CD8-positive, alpha-beta memory T cell (primary cell): ENCODE results near the gene GRK6. TPM values are rescaled to one million over a fixed set of nuclear protein-coding genes. Genes with fewer than 3 reads are reported as not detected.
A peak's percentile ranks its signal among the peaks of the same experiment; 100 is the strongest.

Experiments used
- CTCF ChIA-PET: fragments of 350-600 bp; sonication (Branson Sonifier 250); formaldehyde crosslinking; loops from one replicate; lab custom pipeline; 2021; ENCODE audit warnings: antibody characterized with exemption; lab: Charles Lee
- POLR2A ChIA-PET: fragments of 350-600 bp; sonication (Branson Sonifier 250); formaldehyde crosslinking; loops from one replicate; lab custom pipeline; 2021; ENCODE audit warnings: antibody characterized with exemption; lab: Charles Lee
- DNase-seq, 5 donors: peaks; one replicate each; pipeline versions ENCODE4 v3.0.0 to v3.0.0-alpha.2; 2020 to 2022; ENCODE audit warnings: mixed read lengths in 1 of 5
- H3K27ac ChIP-seq: one replicate; pipeline ENCODE4 v1.7.0; 2013; ENCODE audit warnings: low read depth, mild to moderate bottlenecking, low read length, moderate library complexity
- H3K27me3 ChIP-seq: 2 replicates; pipeline ENCODE4 v1.7.0; 2013; ENCODE audit warnings: low read length, mild to moderate bottlenecking; ENCODE audit not compliant: insufficient read depth, poor library complexity, severe bottlenecking
- H3K36me3 ChIP-seq: 2 replicates; pipeline ENCODE4 v1.7.0; 2013; ENCODE audit warnings: mild to moderate bottlenecking, low read length, moderate library complexity; ENCODE audit not compliant: insufficient read depth
- H3K4me1 ChIP-seq: 2 replicates; pipeline ENCODE4 v1.7.0; 2013; ENCODE audit warnings: mild to moderate bottlenecking, low read length, moderate library complexity; ENCODE audit not compliant: insufficient read depth
- H3K4me3 ChIP-seq: 2 replicates; pipeline ENCODE4 v1.7.0; 2013; ENCODE audit warnings: mild to moderate bottlenecking, low read length
- H3K9me3 ChIP-seq: 2 replicates; pipeline ENCODE4 v1.7.0; 2013; ENCODE audit warnings: mild to moderate bottlenecking, low read length
- H3K27ac Mint-ChIP-seq, 8 donors: one replicate each; pipeline ENCODE4 v1.8.0; 2020 to 2021; ENCODE audit warnings: mixed read lengths in 8 of 8, mild to moderate bottlenecking in 6 of 8, inconsistent platforms in 3 of 8, moderate library complexity in 3 of 8
- H3K27me3 Mint-ChIP-seq, 2 donors: one replicate each; pipeline ENCODE4 v1.8.0; 2020 to 2021; ENCODE audit warnings: mixed read lengths in 2 of 2, mild to moderate bottlenecking in 1 of 2, moderate library complexity in 1 of 2
- H3K36me3 Mint-ChIP-seq, 3 donors: one replicate each; pipeline ENCODE4 v1.8.0; 2020 to 2021; ENCODE audit warnings: mixed read lengths in 3 of 3, inconsistent platforms in 1 of 3, mild to moderate bottlenecking in 1 of 3
- H3K4me1 Mint-ChIP-seq, 3 donors: one replicate each; pipeline ENCODE4 v1.8.0; 2020 to 2021; ENCODE audit warnings: mixed read lengths in 3 of 3, inconsistent platforms in 1 of 3, mild to moderate bottlenecking in 1 of 3
- H3K4me3 Mint-ChIP-seq, 7 donors: one replicate each; pipeline ENCODE4 v1.8.0; 2020 to 2021; ENCODE audit warnings: mixed read lengths in 7 of 7, mild to moderate bottlenecking in 6 of 7, moderate library complexity in 4 of 7, inconsistent platforms in 2 of 7
- H3K9me3 Mint-ChIP-seq, 5 donors: one replicate each; pipeline ENCODE4 v1.8.0; 2020 to 2022; ENCODE audit warnings: mixed read lengths in 5 of 5, mild to moderate bottlenecking in 3 of 5, moderate library complexity in 2 of 5, inconsistent platforms in 1 of 5
- polyA plus RNA-seq: library from polyadenylated mRNA; unstranded; fragments of 300-500 nt; fragmentation: Illumina TruSeq; gene quantifications from one replicate; pipeline ENCODE4 v1.2.3, GENCODE V29; 2021
- total RNA-seq, 2 experiments: library from RNA; stranded (reverse); gene quantifications; one replicate each; pipeline ENCODE4 v1.2.3, GENCODE V29; 2021

The GRK6 gene
- total and polyA plus RNA-seq, 3 experiments from 2014 or later: 180 to 201 (median 185) TPM

DNA sequence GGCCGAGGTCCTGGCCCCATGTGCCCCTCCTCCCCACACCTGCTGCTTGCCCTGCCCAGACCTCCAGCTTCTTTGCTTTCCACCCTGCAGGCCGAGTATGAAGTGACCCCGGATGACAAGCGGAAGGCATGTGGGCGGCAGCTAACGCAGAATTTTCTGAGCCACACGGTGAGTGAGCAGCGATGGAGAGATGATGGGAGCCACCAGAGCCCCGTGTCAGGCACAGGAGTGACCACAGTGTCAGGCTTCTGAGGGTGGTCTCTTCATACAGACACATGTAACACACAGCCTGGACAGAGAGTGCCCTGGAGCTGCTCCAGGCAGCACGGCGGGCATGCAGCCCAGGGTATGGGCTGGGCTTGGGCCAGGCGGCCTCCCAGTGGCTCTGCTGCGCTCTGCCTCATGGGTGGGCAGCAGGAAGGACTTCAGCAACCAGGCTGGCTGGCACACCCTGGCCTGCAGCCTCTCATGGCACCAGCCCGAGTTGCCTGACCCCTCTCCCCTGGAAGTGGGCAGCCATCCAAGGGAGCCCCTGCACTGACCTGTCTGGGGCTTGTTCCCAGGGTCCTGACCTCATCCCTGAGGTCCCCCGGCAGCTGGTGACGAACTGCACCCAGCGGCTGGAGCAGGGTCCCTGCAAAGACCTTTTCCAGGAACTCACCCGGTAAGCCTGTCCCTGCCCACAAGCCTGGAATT lies 5.8 kb downstream of the GRK6 start:
- Mint-ChIP-seq H3K4me1 (peaks cover 65 to 93% (median 65%) of the 10 kb centered on the region in 3 donors), H3K36me3 (peaks cover 0 to 72% (median 5%) of the 10 kb centered on the region in 3 donors), H3K9me3 (peaks cover 0 to 2% (median 0%) of the 10 kb centered on the region in 5 donors), H3K4me3 (peak overlapping the region; percentile 79 to 97 (median 94)), H3K27me3 (peaks cover 0 to 4% of the 10 kb centered on the region in 2 donors), H3K27ac (peak overlapping the region; percentile 81 to 99 (median 95))
- H3K9me3 ChIP-seq: no peaks in the 10 kb centered on the region
- peaks cover 52% of the 10 kb centered on the region for H3K36me3 ChIP-seq
- ChIA-PET POLR2A (interaction anchor here (0.6 to 7.0 kb wide), 16 partner anchors 8 to 80 kb away, joined by 3 to 154 read pairs (median 4); partner anchors contain the start of genes F12, LMAN2, PRR7 and SLC34A1), CTCF (interaction anchor here (0.8 to 14.5 kb wide), 7 partner anchors 10 to 122 kb away, joined by 3 to 326 read pairs (median 4); partner anchors contain the start of genes PFN3 and PRR7)
- peak overlapping the region; percentile 88 for H3K4me3 ChIP-seq
- H3K27ac ChIP-seq: peak overlapping the region; percentile 93
- no peaks in the 10 kb centered on the region for H3K27me3 ChIP-seq
- no peak for DNase-seq
- H3K4me1 ChIP-seq: peaks cover 97% of the 10 kb centered on the region

DNA sequence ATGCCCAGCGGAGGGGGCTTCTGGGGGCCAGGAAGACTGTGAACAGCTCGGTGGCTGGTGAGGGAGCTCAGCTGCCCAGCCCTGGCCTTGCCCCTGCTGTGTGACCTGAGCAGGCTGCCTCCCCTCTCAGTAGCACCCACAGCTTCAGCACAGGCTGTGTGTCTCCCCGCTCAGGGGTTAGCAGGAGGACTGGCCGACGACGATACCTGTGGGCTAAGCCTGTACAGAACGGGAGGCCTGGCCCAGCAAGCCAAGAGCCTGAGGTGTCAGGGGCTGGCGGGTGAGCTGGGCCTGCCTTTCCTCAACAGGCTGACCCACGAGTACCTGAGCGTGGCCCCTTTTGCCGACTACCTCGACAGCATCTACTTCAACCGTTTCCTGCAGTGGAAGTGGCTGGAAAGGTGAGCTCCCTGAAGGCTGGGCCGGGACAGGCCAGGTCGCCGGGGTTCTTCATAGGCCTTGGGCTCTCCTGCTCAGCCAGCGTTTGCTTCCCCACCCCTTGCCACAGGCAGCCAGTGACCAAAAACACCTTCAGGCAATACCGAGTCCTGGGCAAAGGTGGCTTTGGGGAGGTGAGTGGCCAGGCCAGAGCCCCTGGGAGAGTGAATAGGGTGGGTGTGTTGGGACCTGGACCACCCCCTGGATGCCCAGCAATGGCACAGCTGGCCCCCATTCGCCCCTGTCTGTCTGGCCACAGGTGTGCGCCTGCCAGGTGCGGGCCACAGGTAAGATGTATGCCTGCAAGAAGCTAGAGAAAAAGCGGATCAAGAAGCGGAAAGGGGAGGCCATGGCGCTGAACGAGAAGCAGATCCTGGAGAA lies 6.6 kb downstream of the GRK6 start:
- peak overlapping the region in 7 of 8 donors; percentile 43 to 94 (median 66) for H3K27ac Mint-ChIP-seq
- H3K9me3 Mint-ChIP-seq: peaks cover 0 to 2% (median 0%) of the 10 kb centered on the region in 5 donors
- DNase-seq: no peak
- peak overlapping the region in 6 of 7 donors; percentile 20 to 73 (median 55) for H3K4me3 Mint-ChIP-seq
- H3K36me3 Mint-ChIP-seq: peaks cover 0 to 76% (median 9%) of the 10 kb centered on the region in 3 donors
- peak overlapping the region; percentile 88 for H3K4me3 ChIP-seq
- peaks cover 0 to 4% of the 10 kb centered on the region in 2 donors for H3K27me3 Mint-ChIP-seq
- H3K27me3 ChIP-seq: no peaks in the 10 kb centered on the region
- peaks cover 96% of the 10 kb centered on the region for H3K4me1 ChIP-seq
- peak overlapping the region; percentile 93 for H3K27ac ChIP-seq
- peaks cover 60% of the 10 kb centered on the region for H3K36me3 ChIP-seq
- POLR2A ChIA-PET: interaction anchor here (0.6 to 7.0 kb wide), 5 partner anchors 13 to 40 kb away, joined by 4 to 154 read pairs (median 4); partner anchors contain the start of gene PRR7
- H3K4me1 Mint-ChIP-seq: peaks cover 64 to 93% (median 64%) of the 10 kb centered on the region in 3 donors
- CTCF ChIA-PET: interaction anchor here (1.6 to 14.5 kb wide), 4 partner anchors 16 to 69 kb away, joined by 3 to 326 read pairs (median 164); partner anchors contain the start of genes PFN3 and PRR7
- no peaks in the 10 kb centered on the region for H3K9me3 ChIP-seq

DNA sequence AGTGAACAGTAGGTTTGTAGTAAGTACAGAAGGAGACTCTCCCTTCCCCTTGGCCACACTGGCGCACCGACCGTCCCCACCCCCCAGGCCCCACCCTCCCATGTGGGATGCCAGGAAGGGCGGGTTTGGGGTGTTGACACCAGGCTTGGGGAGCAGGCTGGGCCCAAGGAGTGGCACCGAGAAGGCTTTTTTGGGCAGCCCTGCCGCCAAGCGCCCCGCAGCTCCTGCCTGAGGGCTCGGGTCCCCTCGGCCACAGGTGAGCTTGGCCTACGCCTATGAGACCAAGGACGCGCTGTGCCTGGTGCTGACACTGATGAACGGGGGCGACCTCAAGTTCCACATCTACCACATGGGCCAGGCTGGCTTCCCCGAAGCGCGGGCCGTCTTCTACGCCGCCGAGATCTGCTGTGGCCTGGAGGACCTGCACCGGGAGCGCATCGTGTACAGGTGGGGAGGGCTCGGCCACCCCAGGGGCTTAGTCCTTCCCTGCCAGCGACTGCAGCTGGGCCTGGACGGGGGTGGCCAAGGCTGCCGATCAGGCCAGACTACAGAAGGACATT lies 7.3 kb downstream of the GRK6 start:
- H3K9me3 ChIP-seq: no peaks in the 10 kb centered on the region
- ChIA-PET CTCF (interaction anchor here (1.0 to 14.5 kb wide), 6 partner anchors 8 to 68 kb away, joined by 3 to 326 read pairs (median 30); partner anchors contain the start of genes PFN3 and PRR7), POLR2A (interaction anchor here (0.5 to 7.0 kb wide), 5 partner anchors 12 to 293 kb away, joined by 3 to 154 read pairs (median 4); partner anchors contain the start of gene PRR7)
- H3K27me3 ChIP-seq: no peaks in the 10 kb centered on the region
- Mint-ChIP-seq H3K9me3 (peaks cover 0 to 2% (median 0%) of the 10 kb centered on the region in 5 donors), H3K36me3 (peaks cover 0 to 82% (median 14%) of the 10 kb centered on the region in 3 donors), H3K4me3 (peak overlapping the region in 4 of 7 donors; percentile 23 to 73 (median 44)), H3K27ac (peak overlapping the region in 7 of 8 donors; percentile 43 to 98 (median 85)), H3K27me3 (peaks cover 0 to 4% of the 10 kb centered on the region in 2 donors), H3K4me1 (peaks cover 65 to 93% (median 65%) of the 10 kb centered on the region in 3 donors)
- no peak overlapping the region for H3K27ac ChIP-seq
- H3K36me3 ChIP-seq: peaks cover 67% of the 10 kb centered on the region
- DNase-seq: no peak
- H3K4me1 ChIP-seq: peaks cover 89% of the 10 kb centered on the region
- no peak overlapping the region for H3K4me3 ChIP-seq

DNA sequence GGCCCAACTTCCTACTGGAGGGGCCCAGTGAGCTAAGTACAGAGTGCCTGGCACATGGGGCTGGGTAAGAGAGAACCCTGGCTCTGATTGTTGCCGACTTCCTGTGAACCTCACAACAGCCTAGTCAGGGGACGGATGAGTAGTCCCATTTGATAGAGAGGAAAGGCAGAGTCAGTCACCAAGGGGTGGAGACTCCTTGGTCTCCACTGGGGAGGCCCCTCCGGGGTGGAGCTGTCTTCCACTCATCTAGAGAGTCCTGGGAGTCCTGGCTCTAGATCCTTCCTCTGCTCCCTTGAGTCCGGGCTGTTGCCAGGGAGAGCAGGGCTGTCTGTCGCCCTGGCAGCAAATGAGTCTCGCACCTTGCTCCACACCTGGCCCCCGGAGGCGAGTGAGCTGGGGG lies 8.0 kb downstream of the GRK6 start:
- Histone ChIP-seq H3K4me3 (no peak overlapping the region), H3K27me3 (no peaks in the 10 kb centered on the region), H3K4me1 (peaks cover 83% of the 10 kb centered on the region), H3K36me3 (peaks cover 69% of the 10 kb centered on the region), H3K27ac (no peak overlapping the region), H3K9me3 (no peaks in the 10 kb centered on the region)
- ChIA-PET POLR2A (interaction anchor here (0.7 to 7.0 kb wide), 3 partner anchors 11 to 30 kb away, joined by 3 to 154 read pairs (median 3); partner anchors contain the start of gene PRR7), CTCF (interaction anchor here (0.7 to 14.5 kb wide), 6 partner anchors 9 to 67 kb away, joined by 3 to 326 read pairs (median 3); partner anchors contain the start of genes PFN3 and PRR7)
- Mint-ChIP-seq H3K9me3 (peaks cover 0 to 2% (median 0%) of the 10 kb centered on the region in 5 donors), H3K4me1 (peaks cover 62 to 91% (median 64%) of the 10 kb centered on the region in 3 donors), H3K36me3 (peaks cover under 1 to 83% (median 16%) of the 10 kb centered on the region in 3 donors), H3K27me3 (peaks cover 0 to 3% of the 10 kb centered on the region in 2 donors), H3K4me3 (peak overlapping the region in 6 of 7 donors; percentile 41 to 83 (median 66)), H3K27ac (peak overlapping the region; percentile 71 to 98 (median 82))
- peak in 2 of 5 donors; percentile 28 to 55 for DNase-seq

DNA sequence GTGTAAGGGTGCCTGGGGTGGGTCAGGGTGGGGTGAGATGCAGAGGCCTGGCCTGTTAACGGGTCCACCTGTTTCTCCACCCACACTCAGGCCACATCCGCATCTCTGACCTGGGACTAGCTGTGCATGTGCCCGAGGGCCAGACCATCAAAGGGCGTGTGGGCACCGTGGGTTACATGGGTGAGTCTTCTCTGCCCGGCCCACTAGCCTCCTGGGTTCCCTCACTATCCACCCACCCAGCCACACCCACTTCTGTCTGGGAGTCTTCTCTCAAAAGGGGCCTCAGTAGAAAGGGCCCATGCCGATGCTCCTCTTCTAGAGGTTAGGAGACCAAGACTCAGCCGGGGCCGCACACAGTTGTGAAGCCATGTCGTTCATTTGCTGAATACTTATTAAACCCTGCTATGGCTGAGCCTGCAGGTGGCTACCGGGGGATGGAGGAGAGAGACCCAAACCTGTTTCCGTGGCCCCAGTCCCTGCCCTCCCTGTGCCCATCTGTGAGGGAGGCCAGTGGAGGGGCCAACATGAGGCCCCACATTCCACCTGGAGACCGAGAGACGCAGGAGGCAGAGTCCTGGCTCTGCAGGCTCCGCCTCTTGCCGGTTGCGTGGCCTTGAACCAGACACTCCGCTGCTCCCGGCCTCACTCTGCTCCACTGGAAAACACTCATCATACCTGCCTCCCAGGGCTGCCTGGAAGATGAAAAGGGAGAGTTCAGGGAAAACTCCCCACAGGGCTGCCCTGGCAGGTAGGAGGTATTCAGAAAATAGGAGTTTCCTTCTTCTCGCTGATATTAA lies 8.7 kb downstream of the GRK6 start:
- H3K9me3 Mint-ChIP-seq: peaks cover 0 to 2% (median 0%) of the 10 kb centered on the region in 5 donors
- peak overlapping the region; percentile 42 to 98 (median 60) for H3K27ac Mint-ChIP-seq
- H3K4me3 Mint-ChIP-seq: peak overlapping the region in 1 of 7 donors; percentile 67
- peaks cover 5 to 86% (median 22%) of the 10 kb centered on the region in 3 donors for H3K36me3 Mint-ChIP-seq
- Histone ChIP-seq H3K9me3 (no peaks in the 10 kb centered on the region), H3K4me1 (peaks cover 83% of the 10 kb centered on the region), H3K36me3 (peaks cover 74% of the 10 kb centered on the region), H3K27ac (no peak overlapping the region), H3K4me3 (no peak overlapping the region), H3K27me3 (no peaks in the 10 kb centered on the region)
- ChIA-PET POLR2A (interaction anchor here (0.7 to 7.0 kb wide), 3 partner anchors 10 to 31 kb away, joined by 3 to 154 read pairs (median 3); partner anchors contain the start of gene PRR7), CTCF (interaction anchor here (0.7 to 14.5 kb wide), 4 partner anchors 10 to 44 kb away, joined by 3 to 326 read pairs (median 136); partner anchors contain the start of genes PFN3 and PRR7)
- peaks cover 62 to 91% (median 64%) of the 10 kb centered on the region in 3 donors for H3K4me1 Mint-ChIP-seq
- peaks cover 0 to 3% of the 10 kb centered on the region in 2 donors for H3K27me3 Mint-ChIP-seq
- no peak for DNase-seq

DNA sequence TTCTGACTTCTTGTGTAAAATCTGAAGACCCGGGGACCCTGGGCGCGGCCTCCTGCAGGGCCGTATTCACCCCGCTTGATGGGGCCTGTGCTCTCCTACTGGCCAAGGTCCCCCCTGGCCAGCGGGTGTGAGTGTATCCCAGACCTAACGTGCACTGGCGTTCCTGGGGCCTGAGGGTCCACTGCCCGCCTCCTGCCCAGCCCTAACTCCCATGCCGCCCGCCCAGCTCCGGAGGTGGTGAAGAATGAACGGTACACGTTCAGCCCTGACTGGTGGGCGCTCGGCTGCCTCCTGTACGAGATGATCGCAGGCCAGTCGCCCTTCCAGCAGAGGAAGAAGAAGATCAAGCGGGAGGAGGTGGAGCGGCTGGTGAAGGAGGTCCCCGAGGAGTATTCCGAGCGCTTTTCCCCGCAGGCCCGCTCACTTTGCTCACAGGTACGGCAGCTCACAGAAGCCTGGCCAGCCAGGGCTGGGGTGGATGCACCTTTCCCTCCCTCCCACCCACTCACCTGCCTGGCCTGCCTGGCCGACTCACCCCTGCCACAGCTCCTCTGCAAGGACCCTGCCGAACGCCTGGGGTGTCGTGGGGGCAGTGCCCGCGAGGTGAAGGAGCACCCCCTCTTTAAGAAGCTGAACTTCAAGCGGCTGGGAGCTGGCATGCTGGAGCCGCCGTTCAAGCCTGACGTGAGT lies 9.5 kb downstream of the GRK6 start:
- no peak overlapping the region for H3K27ac ChIP-seq
- Mint-ChIP-seq H3K27ac (peak overlapping the region in 4 of 8 donors; percentile 10 to 76 (median 48)), H3K4me3 (peak overlapping the region in 1 of 7 donors; percentile 44), H3K27me3 (peaks cover 0 to 3% of the 10 kb centered on the region in 2 donors), H3K9me3 (peaks cover 0 to 2% (median 0%) of the 10 kb centered on the region in 5 donors), H3K36me3 (peaks cover 5 to 86% (median 19%) of the 10 kb centered on the region in 3 donors), H3K4me1 (peaks cover 56 to 87% (median 60%) of the 10 kb centered on the region in 3 donors)
- no peak for DNase-seq
- no peak overlapping the region for H3K4me3 ChIP-seq
- no peaks in the 10 kb centered on the region for H3K9me3 ChIP-seq
- H3K4me1 ChIP-seq: peaks cover 83% of the 10 kb centered on the region
- ChIA-PET CTCF (interaction anchor here (1.5 to 15.5 kb wide), 3 partner anchors 10 to 30 kb away, joined by 5 to 307 read pairs (median 6); partner anchors contain the start of genes F12 and PFN3), POLR2A (interaction anchor here (2.2 kb wide), 1 partner anchor 10 kb away, joined by 9 read pairs; the partner anchor contains the start of gene PRR7)
- H3K36me3 ChIP-seq: peaks cover 74% of the 10 kb centered on the region
- H3K27me3 ChIP-seq: no peaks in the 10 kb centered on the region
